OCI-LY1 (cell line): ENCODE results near the gene ARHGAP1.

ENCODE experiments used
- H2AFZ ChIP-seq: fragments of 200-600 bp; sonication (generic), shearing (Covaris generic); 2 replicates; pipeline ENCODE4 v1.6.0; 2014; ENCODE audit warnings: antibody characterized with exemption, mild to moderate bottlenecking, low read length
- H3F3A ChIP-seq: fragments of 200-600 bp; sonication (generic), shearing (Covaris generic); 2 replicates; pipeline ENCODE4 v1.6.0; 2014; ENCODE audit warnings: mild to moderate bottlenecking, antibody characterized with exemption, low read length, moderate library complexity; ENCODE audit not compliant: insufficient read depth
- H3K27ac ChIP-seq: fragments of 200-600 bp; sonication (generic); 2 replicates; pipeline ENCODE4 v1.5.1; 2014; ENCODE audit warnings: low read length, mixed run types, mild to moderate bottlenecking, low read depth; ENCODE audit not compliant: poor library complexity, severe bottlenecking
- H3K27me3 ChIP-seq: fragments of 200-600 bp; sonication (generic); 2 replicates; pipeline ENCODE4 v1.6.0; 2014; ENCODE audit warnings: antibody characterized with exemption, mild to moderate bottlenecking, low read length, moderate library complexity; ENCODE audit not compliant: insufficient read depth
- H3K36me3 ChIP-seq: fragments of 200-600 bp; sonication (generic); 2 replicates; pipeline ENCODE4 v1.6.1; 2014; ENCODE audit warnings: mild to moderate bottlenecking, antibody characterized with exemption, low read length, moderate library complexity, mixed read lengths; ENCODE audit not compliant: insufficient read depth
- H3K4me1 ChIP-seq: fragments of 200-600 bp; sonication (generic); 2 replicates; pipeline ENCODE4 v1.5.1; 2014; ENCODE audit warnings: mild to moderate bottlenecking, low read length, moderate library complexity; ENCODE audit not compliant: insufficient read depth, severe bottlenecking
- H3K4me2 ChIP-seq: fragments of 200-600 bp; sonication (generic), shearing (Covaris generic); 2 replicates; pipeline ENCODE4 v1.6.1; 2014; ENCODE audit warnings: low read length
- H3K4me3 ChIP-seq: fragments of 200-600 bp; sonication (generic); 2 replicates; pipeline ENCODE4 v1.5.1; 2014; ENCODE audit warnings: low read length, low read depth, mild to moderate bottlenecking, mixed read lengths; ENCODE audit not compliant: poor library complexity, severe bottlenecking
- H3K79me2 ChIP-seq: fragments of 200-600 bp; shearing (Covaris generic); 2 replicates; pipeline ENCODE4 v1.6.1; 2016; ENCODE audit warnings: mixed run types, low read length, mixed read lengths; ENCODE audit not compliant: insufficient read depth
- H3K9ac ChIP-seq: fragments of 200-600 bp; sonication (generic), shearing (Covaris generic); 2 replicates; pipeline ENCODE4 v1.6.1; 2014; ENCODE audit warnings: mild to moderate bottlenecking, low read length, mixed read lengths
- H3K9me2 ChIP-seq: fragments of 200-600 bp; sonication (generic), shearing (Covaris generic); 2 replicates; pipeline ENCODE4 v1.6.1; 2014; ENCODE audit warnings: low read depth, mild to moderate bottlenecking, low read length, mixed read lengths
- H3K9me3 ChIP-seq: fragments of 200-600 bp; shearing (Covaris generic); 2 replicates; pipeline ENCODE4 v1.6.1; 2014; ENCODE audit warnings: low read length, mixed read lengths
- H4K20me1 ChIP-seq: fragments of 200-600 bp; sonication (generic), shearing (Covaris generic); 2 replicates; pipeline ENCODE4 v1.6.0; 2016; ENCODE audit warnings: mild to moderate bottlenecking, low read length; ENCODE audit not compliant: insufficient read depth
- CTCF ChIP-seq: fragments of 200-600 bp; sonication (generic), shearing (Covaris generic); IDR thresholded peaks from 2 replicates; pipeline ENCODE4 v1.5.1; 2017; ENCODE audit warnings: mild to moderate bottlenecking, antibody characterized with exemption, low read length, moderate library complexity, mixed read lengths
- EZH2 ChIP-seq: fragments of 200-600 bp; sonication (generic), shearing (Covaris generic); IDR thresholded peaks from 2 replicates; pipeline ENCODE4 v1.8.0; 2017; ENCODE audit warnings: borderline replicate concordance, mixed run types, mild to moderate bottlenecking, antibody characterized with exemption, low read length, moderate library complexity, mixed read lengths

The ARHGAP1 gene

GRCh38 chr11:46633291-46634217 is 66.9 kb downstream of the ARHGAP1 start:
- Histone ChIP-seq H3K4me2 (no peak overlapping the region), H2AFZ (no peak overlapping the region), H3K9me3 (no peaks in the 10 kb centered on the region), H3K27ac (no peak overlapping the region), H3K9ac (no peak overlapping the region), H3K36me3 (peaks cover 38% of the 10 kb centered on the region), H3K9me2 (no peaks in the 10 kb centered on the region), H3F3A (no peaks in the 10 kb centered on the region), H3K27me3 (no peaks in the 10 kb centered on the region), H4K20me1 (no peaks in the 10 kb centered on the region), H3K4me3 (no peak overlapping the region), H3K4me1 (no peaks in the 10 kb centered on the region), H3K79me2 (no peaks in the 10 kb centered on the region)
- TF ChIP-seq EZH2: no peak
- TF ChIP-seq CTCF: no peak

GRCh38 chr11:46632502-46632901 is 67.9 kb downstream of the ARHGAP1 start:
- H3K9ac ChIP-seq: no peak overlapping the region
- H2AFZ ChIP-seq: no peak overlapping the region
- H4K20me1 ChIP-seq: no peaks in the 10 kb centered on the region
- peaks cover 38% of the 10 kb centered on the region for H3K36me3 ChIP-seq
- no peaks in the 10 kb centered on the region for H3K27me3 ChIP-seq
- no peaks in the 10 kb centered on the region for H3K79me2 ChIP-seq
- H3K9me2 ChIP-seq: no peaks in the 10 kb centered on the region
- TF ChIP-seq EZH2 (no peak), CTCF (no peak)
- no peaks in the 10 kb centered on the region for H3K4me1 ChIP-seq
- no peak overlapping the region for H3K4me3 ChIP-seq
- H3K4me2 ChIP-seq: no peak overlapping the region
- H3K9me3 ChIP-seq: no peaks in the 10 kb centered on the region
- H3K27ac ChIP-seq: no peak overlapping the region
- H3F3A ChIP-seq: no peaks in the 10 kb centered on the region

- Histone ChIP-seq H3K4me3 (no peak overlapping the region), H3K27ac (no peak overlapping the region), H3K9me3 (no peaks in the 10 kb centered on the region), H3K9me2 (no peaks in the 10 kb centered on the region), H3K79me2 (no peaks in the 10 kb centered on the region), H3K4me2 (no peak overlapping the region), H3K36me3 (peaks cover 38% of the 10 kb centered on the region), H3K27me3 (no peaks in the 10 kb centered on the region), H3K4me1 (no peaks in the 10 kb centered on the region), H4K20me1 (no peaks in the 10 kb centered on the region), H3F3A (no peaks in the 10 kb centered on the region), H2AFZ (no peak overlapping the region), H3K9ac (no peak overlapping the region)
- TF ChIP-seq CTCF (no peak), EZH2 (no peak)
These were observed 68.7 kb downstream of the ARHGAP1 start for GRCh38 chr11:46631676-46632075.
